IPS-18c (cell line): ENCODE data around the gene TTLL7.

ENCODE experiments used
- H3K4me3 ChIP-seq: 2 replicates; pipeline ENCODE4 v1.7.0; 2013; ENCODE audit warnings: low read depth, mild to moderate bottlenecking, low read length, moderate library complexity; ENCODE audit not compliant: insufficient read depth
- H3K9me3 ChIP-seq: one replicate; pipeline ENCODE4 v1.6.1; 2013; ENCODE audit warnings: mild to moderate bottlenecking, low read length, moderate library complexity; ENCODE audit not compliant: control insufficient read depth, insufficient read depth

TTLL7 gene

DNA sequence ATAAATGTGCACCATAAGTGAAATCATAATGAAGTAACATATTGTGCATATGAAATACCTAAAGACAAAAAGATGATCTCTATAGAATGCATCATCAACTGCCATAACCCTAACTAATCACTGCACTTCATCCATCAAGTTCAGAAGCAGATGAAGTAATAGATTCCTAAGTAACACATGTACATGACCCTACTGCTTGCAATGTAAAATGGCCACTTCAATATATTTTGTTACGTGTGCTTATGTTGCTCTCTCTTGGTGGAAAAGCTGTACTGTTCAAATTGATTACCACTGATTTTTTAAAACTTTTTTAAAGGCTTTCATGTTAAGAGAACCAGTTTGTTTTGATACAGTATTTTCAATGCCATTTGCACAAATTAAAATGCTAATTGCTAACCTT lies 141.8 kb downstream of the TTLL7 start:
- H3K4me3 ChIP-seq: no peak overlapping the region
- no peaks in the 10 kb centered on the region for H3K9me3 ChIP-seq

DNA sequence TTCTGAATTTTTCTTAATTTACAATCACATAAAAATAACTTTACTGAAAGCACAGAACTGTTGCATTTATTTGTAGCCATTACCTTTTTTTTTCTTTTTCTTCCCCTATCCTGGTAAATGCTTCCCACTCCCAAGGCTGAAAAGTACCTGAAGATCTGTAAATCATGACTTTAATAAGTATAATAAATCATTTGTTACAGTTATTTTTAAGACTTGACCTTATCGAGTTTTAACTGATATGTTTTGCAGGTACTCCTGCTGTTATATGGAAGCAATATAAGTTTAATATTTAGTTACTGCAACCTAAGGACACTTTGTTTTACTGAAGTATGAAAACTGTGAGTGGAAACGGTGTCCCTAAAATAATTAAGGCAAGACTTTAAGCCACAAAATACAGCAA lies 142.6 kb downstream of the TTLL7 start:
- H3K4me3 ChIP-seq: no peak overlapping the region
- no peaks in the 10 kb centered on the region for H3K9me3 ChIP-seq

DNA sequence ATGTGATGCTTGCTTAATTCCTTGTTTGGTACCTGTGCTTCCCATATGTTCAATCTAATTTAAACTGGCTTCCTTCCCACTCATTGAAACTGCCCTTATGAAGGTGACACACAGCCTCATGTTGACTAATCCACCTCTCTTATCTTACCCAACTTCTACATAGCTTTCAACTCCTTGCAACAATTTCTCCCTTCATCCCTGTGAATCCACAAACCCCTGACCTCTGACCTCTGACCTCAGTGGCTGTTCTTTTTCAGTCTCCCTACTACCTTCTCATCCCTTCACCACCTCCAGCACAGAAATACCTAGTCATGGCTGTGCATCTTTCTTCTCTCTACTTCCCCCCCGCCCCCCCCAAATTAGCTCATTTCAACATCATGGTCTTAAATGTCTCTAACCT lies 144.5 kb downstream of the TTLL7 start:
- H3K9me3 ChIP-seq: no peaks in the 10 kb centered on the region

GRCh38 chr1:83850834-83851233 lies 148.1 kb downstream of the TTLL7 start:
- Histone ChIP-seq H3K4me3 (no peak overlapping the region), H3K9me3 (no peaks in the 10 kb centered on the region)

More for the DNA sequence above, 144.5 kb downstream of the TTLL7 start:
- no peak overlapping the region for H3K4me3 ChIP-seq

DNA sequence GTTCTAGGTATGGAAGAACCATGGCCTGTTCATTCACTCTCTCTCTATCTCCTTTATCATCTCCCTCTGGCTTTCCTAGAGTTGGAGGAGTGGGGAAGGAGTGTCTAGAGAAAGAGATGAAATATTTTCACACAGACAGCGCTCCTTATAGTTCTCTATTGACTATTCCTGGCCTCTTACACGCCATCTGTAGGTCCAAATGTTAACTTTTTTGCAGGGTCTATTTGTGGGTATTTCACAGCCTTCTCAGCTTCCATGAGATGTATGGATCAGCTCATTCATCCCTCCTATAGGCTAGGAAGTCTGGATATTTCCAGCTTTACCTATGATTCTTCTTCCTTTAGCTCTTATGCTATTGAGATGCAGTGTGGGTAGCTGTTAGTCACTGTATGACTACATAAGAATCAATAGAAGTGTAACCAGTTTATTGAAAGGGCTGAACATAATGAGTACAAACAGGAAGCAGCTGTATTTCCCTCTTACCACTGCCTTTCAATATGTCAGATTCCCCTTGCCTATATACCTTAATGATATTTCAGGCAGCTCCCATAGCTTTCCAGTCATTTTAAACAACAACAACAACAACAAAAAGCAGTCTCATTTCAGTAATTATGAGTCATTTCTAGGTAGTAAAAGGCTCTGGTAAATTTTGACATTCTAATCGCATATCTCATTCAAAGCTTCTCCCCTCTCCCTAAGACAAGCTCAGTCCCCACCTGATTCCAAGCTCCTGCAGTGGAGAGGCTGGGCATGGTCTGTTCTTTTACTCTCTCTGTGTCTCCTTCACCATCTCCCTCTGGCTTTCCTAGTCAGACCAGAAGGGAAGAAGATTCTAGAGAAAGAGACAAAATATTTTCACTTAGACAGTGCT lies 149.5 kb downstream of the TTLL7 start:
- H3K4me3 ChIP-seq: no peak overlapping the region
- H3K9me3 ChIP-seq: no peaks in the 10 kb centered on the region

GRCh38 chr1:83846138-83846537 lies 152.8 kb downstream of the TTLL7 start:
- Histone ChIP-seq H3K9me3 (no peaks in the 10 kb centered on the region), H3K4me3 (no peak overlapping the region)

DNA sequence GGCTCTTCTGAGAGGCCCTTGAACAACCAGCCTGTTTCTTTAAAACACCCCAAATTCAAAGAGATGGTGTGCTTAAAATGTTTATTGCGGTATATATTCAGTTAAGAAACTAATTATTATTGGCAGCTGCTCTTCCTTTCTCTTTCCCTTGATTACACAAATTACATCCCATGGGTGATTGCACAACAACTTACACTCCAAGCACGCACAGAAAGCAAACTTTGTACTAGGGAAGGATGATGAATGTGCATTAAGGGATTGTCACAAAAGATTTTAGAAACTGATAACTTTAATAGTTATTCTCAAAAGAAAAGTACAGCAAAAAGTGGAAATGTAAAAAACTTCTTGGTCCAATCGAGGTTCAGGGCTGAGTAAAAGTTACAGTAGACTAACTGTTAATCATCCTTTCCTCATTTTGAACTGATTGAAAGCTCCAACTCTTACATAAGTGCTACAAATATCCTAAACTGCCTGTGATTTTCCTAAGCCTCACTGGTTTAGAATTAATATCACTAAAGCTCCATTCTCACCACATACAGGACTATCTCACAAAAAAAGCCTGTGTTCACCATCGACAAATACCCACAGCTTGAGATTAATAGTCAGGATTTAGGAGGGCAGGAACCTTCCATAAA lies 153.4 kb downstream of the TTLL7 start:
- no peak overlapping the region for H3K4me3 ChIP-seq
- no peaks in the 10 kb centered on the region for H3K9me3 ChIP-seq

DNA sequence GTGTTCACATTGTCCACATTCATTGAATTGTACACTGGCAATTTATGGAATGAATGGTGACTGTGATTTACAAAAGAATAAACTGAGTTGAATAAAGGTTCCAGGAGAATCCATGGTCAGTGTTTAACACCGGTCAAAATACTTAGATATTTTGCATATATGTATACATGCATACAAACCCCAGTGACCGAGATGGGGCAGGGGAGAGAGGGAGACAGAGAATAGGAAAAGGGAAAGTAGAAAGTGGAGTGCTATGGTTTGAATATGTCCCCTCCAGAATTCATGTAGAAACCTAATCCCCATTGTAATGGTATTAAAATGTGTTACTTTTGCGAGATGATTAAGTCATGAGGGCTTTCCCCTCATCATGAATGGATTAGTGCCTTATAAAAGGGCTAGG lies 154.4 kb downstream of the TTLL7 start:
- H3K4me3 ChIP-seq: no peak overlapping the region
- H3K9me3 ChIP-seq: no peaks in the 10 kb centered on the region

- Histone ChIP-seq H3K4me3 (no peak overlapping the region), H3K9me3 (no peaks in the 10 kb centered on the region)
Measured at GRCh38 chr1:83839566-83840173, 159.3 kb downstream of the TTLL7 start.

DNA sequence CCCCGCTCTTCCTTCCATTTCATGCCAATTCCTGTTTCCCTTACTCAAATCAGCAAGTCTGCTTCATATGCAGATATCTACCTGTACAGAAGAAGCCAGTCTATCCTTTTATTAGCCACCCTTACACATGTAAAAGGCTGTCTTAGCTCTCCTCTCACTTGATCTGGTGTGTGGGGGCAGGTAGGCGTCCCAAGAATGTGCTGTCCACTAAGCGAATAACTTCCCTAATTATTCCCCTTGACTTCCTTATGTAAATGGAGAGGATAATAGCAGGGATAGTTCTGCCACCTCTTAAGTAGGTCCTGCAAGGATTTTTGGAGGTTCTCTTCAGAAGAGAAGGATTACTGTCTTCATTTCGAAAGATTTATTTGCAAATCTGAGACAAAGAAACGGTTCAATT lies 160.4 kb downstream of the TTLL7 start:
- no peak overlapping the region for H3K4me3 ChIP-seq
- no peaks in the 10 kb centered on the region for H3K9me3 ChIP-seq

DNA sequence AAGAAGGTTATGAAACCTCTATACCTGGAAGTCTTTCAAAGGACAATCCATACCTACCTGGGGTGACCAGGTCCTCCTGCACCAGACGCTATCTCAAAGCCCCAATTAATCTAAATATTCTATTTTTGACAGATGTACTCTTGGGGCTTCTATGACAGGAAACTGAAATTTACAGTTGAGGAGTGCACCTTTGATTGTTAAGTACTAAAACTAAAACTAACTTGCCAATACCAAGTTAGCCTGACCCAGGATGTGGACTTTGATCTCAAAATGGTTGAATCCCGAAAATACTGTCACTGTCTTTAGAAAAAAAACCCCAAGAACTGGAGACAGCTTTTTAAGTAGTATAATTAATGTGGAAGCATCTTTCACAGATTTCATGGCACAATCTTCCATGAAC lies 162.4 kb downstream of the TTLL7 start:
- Histone ChIP-seq H3K4me3 (no peak overlapping the region), H3K9me3 (no peaks in the 10 kb centered on the region)

- H3K4me3 ChIP-seq: no peak overlapping the region
- no peaks in the 10 kb centered on the region for H3K9me3 ChIP-seq
Measured at GRCh38 chr1:83834621-83835264, 164.2 kb downstream of the TTLL7 start.

- no peak overlapping the region for H3K4me3 ChIP-seq
Measured at GRCh38 chr1:83832194-83832593, 166.7 kb downstream of the TTLL7 start.

GRCh38 chr1:83829106-83829505 lies 169.8 kb downstream of the TTLL7 start:
- H3K4me3 ChIP-seq: no peak overlapping the region
- H3K9me3 ChIP-seq: no peaks in the 10 kb centered on the region

More at GRCh38 chr1:83832194-83832593, 166.7 kb downstream of the TTLL7 start:
- no peaks in the 10 kb centered on the region for H3K9me3 ChIP-seq

- H3K9me3 ChIP-seq: no peaks in the 10 kb centered on the region
- H3K4me3 ChIP-seq: no peak overlapping the region
Measured at GRCh38 chr1:83828456-83828855, 170.5 kb downstream of the TTLL7 start.

- H3K4me3 ChIP-seq: no peak overlapping the region
- H3K9me3 ChIP-seq: no peaks in the 10 kb centered on the region
Measured at GRCh38 chr1:83827741-83828140, 171.2 kb downstream of the TTLL7 start.

GRCh38 chr1:83822208-83822607 lies 176.7 kb downstream of the TTLL7 start:
- Histone ChIP-seq H3K9me3 (peaks cover 3% of the 10 kb centered on the region), H3K4me3 (no peak overlapping the region)

DNA sequence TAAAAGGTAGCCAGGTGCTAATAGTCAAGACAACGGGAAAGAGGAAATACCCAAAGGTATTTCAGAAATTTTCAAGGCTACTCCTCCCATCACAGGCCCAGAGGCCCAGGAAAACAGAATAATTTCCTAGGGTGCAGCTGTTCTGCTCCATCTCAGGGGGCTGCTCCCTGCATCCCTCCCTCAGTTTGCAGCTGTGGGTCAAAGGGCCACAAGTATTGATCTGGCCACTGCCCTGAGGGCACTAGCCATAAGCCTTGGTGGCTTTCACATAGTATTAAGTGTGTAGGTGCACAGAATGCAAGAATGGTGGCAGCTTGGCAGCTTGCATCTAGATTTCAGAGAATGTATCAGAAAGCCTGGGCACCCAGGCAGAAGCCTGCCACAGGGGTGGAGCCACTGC lies 179.5 kb downstream of the TTLL7 start:
- no peak overlapping the region for H3K4me3 ChIP-seq
- peaks cover 3% of the 10 kb centered on the region for H3K9me3 ChIP-seq
